ENCODE measurements around the gene TMEM163.

Gene TMEM163

DNA sequence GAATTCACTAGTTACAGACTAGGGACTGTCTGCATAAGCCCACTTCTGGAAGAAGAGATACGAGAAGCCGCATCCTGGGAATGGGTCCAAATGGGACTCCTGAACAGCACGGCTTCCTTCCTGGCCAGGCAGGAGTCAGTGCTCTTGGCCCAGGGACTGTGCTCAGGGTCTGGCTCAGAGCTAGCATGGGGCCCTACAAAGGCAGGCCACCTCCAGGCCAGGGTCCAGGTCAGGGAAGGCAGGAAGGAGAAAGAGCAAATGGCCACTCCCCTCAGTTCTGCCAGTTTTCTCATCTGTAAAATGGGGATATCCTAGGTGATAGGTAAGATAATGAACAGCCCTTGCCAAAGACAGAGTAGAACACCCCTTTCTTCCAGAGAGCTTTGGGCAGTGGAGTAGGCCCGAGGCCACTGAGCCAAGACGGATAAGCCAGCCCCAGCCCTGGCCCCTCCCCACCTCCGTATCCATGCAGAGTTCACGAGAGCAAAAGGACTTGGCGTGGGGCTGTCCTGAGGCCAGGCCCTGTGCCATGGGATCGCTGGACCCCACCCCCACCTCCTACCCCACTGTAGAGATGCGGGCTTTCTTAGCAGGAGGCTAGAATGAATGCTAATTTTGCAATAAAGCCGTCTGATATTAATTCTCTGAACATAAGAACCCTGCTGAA is 274.9 kb downstream of the TMEM163 start:
- no peak for DNase-seq (ENCODE audit: low read depth in 3 of 3, low spot score in 1 of 3)

GRCh38 chr2:134441153-134441863 is 277.5 kb downstream of the TMEM163 start:
- no peak for DNase-seq (ENCODE audit: low read depth in 3 of 3, low spot score in 1 of 3)

- no peak for DNase-seq (ENCODE audit: low read depth in 3 of 3, low spot score in 1 of 3)
These were observed 278.4 kb downstream of the TMEM163 start for GRCh38 chr2:134440336-134440909.

GRCh38 chr2:134438371-134438770 is 280.4 kb downstream of the TMEM163 start:
- no peak for DNase-seq (ENCODE audit: low read depth in 3 of 3, low spot score in 1 of 3)

DNA sequence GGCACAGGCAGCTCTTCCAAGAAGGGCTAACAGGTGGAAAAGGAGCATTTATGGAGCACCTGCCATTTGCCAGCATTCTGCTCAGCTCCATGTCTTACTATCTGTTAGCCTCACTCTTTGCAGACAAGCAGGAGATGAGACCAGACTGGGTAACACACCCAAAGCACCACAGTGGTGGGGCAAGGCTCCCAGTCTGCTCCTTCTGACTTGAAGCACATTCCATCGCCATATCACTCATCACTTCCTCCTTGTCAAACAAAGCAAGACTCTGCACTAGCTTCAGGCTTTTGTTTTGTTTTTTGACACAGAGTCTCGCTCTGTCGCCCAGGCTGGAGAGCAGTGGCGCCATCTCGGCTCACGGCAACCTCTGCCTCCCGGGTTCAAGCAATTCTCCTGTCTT is 282.1 kb downstream of the TMEM163 start:
- no peak for DNase-seq (ENCODE audit: low read depth in 3 of 3, low spot score in 1 of 3)

DNA sequence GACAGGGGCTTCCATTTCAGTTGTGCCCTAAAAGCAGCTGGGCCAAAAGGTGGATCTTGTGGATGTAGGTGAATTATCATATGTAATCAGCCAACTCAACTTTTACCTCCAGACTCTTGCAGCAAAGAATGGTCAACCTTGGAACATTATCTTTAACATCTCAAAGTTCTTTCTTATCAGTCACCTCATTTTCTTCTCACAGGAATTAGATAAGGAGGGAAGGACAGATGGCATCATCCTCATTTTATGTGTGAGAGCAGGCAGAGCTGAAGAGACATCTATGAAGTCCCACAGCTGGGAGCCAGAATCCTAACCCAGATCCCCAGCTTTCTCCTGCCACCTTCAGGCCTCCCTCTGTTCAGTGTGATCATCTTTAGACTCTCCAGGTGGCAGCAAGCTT is 282.9 kb downstream of the TMEM163 start:
- no peak for DNase-seq (ENCODE audit: low read depth in 3 of 3, low spot score in 1 of 3)

DNA sequence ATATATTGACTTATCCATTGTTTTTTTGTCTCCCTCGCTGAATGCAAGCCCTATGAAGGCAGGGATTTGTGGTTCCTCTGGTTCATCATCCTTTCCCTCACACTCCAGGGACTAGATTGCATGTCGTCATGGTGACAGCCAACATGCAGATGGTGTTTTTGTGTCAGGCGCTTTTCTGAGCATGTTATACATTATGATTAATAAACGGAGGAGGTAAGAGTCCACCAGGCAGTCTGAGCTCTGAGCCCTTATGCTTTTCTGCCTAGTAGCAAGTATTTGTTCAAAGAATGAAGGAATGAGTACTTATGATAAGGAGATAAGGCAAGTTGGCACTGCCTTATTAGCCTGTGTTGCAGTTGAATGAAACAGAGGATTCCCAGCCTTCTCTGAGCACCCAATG is 283.3 kb downstream of the TMEM163 start:
- DNase-seq (ENCODE audit: low read depth in 3 of 3, low spot score in 1 of 3): no peak

DNA sequence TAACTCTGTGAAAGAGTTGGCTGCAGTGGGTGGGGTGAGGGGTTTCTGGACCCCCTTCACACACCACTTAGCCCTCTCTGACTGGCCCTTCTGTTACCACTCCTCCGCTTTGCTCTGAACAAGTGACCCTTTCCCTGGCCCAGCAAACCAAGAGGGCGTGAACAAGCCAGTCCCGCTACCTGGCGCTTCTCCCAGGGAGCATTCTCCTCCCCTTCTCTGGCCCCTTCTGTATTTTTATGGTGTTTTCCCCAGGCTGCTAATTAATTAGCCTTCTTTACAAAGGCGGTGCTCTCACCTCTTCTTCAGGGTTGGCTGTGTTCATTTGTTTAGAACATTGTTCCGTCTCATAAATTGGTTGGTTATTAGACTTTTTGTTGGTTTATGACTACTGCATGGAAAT is 284.8 kb downstream of the TMEM163 start:
- no peak for DNase-seq (ENCODE audit: low read depth in 3 of 3, low spot score in 1 of 3)

- no peak for DNase-seq (ENCODE audit: low read depth in 3 of 3, low spot score in 1 of 3)
These were observed 285.3 kb downstream of the TMEM163 start for GRCh38 chr2:134433469-134433868.

- DNase-seq (ENCODE audit: low read depth in 3 of 3, low spot score in 1 of 3): no peak
These were observed 286.3 kb downstream of the TMEM163 start for GRCh38 chr2:134432435-134432883.

- no peak for DNase-seq (ENCODE audit: low read depth in 3 of 3, low spot score in 1 of 3)
These were observed 286.9 kb downstream of the TMEM163 start for GRCh38 chr2:134431838-134432434.

GRCh38 chr2:134429886-134430285 is 288.9 kb downstream of the TMEM163 start:
- no peak for DNase-seq (ENCODE audit: low read depth in 3 of 3, low spot score in 1 of 3)

DNA sequence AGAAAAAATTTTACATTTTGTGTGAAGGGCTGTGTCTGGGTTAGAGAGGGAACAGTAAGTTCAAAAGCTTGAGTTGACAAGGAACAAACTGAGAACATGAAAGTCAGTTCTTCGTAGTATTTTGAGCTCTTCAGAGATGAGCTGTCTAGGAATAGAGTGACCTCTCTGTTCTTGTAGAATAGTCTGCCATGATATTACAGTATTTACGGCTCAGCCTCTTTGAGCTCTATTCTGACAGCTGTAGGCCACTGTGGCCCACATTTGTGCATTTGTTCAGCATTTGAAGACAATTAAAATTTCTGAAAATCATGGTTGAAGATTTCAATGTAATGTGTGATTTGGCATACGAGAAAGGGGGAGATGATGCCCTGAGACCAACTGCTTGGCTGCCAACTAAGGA is 292.1 kb downstream of the TMEM163 start:
- no peak for DNase-seq (ENCODE audit: low read depth in 3 of 3, low spot score in 1 of 3)

DNA sequence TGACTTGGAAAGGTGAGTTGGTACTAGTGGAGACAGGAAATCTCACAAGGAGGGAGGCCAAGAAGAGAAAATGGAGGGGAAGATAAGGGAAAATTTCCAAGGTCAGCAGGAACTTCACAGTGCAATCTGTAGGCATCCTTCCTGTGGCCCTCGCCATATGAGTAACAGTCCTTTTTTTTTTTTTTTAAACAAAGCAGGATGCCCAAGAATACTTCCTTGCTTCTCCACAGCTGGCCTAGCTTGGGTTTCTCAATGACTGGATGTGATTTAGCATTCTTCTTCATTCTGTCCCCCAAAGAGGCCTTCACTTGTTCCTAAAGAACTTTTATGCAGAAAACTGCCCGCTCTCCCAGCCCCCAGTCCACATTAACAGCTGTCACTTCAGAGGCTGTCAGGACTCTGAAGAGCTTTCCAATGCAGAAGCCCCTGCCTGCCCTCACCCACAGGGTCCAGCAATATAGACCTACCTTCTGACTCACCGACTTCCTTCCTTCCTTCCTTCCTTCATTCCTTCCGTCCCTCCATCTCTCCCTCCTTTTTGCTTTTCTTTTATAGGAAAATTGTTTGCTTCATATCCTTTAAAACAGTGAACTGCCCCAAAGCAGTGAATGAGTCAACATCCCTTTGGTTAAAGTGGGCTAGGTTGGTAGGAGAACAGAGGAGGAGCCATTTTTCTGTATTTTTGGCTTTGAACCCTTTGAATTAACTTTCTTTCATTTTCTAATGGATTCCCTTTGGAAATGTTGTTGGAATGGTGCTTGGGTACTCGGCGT is 292.9 kb downstream of the TMEM163 start:
- no peak for DNase-seq (ENCODE audit: low read depth in 3 of 3, low spot score in 1 of 3)

DNA sequence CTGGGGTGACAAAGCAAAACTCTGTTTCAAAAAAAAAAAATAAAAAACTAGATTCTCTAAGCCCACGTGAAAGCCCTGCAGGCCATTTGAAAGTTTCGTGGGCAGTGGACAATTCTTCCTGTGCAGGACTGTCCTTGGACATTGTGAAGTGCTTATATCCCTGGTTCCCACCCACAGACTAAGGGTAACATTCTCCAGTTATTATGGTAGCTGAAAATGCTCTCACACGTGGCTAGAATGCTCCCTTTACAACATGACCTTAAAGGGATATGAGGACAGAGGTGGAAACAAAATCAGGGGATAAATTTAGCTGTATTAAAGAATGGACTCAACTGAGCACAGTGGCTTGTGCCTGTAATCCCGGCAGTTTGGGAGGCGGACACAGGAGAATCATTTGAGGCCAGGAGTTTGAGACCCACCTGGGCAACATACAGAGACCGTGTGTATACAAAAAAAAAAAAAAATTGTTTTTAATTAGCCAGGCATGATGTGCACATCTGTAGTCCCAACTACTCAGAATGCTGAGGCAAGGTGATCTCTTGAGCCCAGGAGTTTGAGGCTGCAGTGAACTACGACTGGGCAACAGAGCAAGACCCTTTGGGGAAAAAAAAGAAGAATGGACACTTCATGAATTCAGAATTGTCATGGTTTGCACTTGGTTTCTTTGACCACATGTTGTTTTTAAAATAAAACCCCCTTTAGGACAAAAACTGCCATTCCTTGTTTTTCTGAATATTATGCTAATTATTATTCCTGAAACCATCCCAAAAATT is 297.1 kb downstream of the TMEM163 start:
- no peak for DNase-seq (ENCODE audit: low read depth in 3 of 3, low spot score in 1 of 3)

DNA sequence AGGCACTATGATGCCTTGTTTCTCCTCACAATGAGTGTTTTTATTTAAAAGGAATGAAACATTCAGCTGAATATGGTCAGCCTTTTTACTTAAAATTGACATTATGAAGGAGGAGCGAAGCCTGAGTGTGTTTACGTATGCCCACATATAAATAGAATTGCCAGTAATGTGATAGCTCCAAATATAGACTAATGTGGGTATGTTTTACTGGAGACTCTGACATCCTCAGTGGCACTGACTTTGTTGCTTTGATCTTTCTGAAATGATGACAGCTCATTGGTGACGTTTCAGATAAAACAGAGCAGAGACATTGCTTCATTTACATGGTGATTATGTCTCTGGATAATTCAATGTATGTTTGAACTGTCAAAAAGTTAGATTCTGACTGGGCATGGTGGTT is 297.9 kb downstream of the TMEM163 start:
- no peak for DNase-seq (ENCODE audit: low read depth in 3 of 3, low spot score in 1 of 3)

GRCh38 chr2:134420259-134420658 is 298.5 kb downstream of the TMEM163 start:
- DNase-seq (ENCODE audit: low read depth in 3 of 3, low spot score in 1 of 3): no peak

- DNase-seq (ENCODE audit: low read depth in 3 of 3, low spot score in 1 of 3): no peak
These were observed 300.7 kb downstream of the TMEM163 start for GRCh38 chr2:134417968-134418582.

GRCh38 chr2:134416637-134417036 is 302.2 kb downstream of the TMEM163 start:
- DNase-seq (ENCODE audit: low read depth in 3 of 3, low spot score in 1 of 3): no peak

DNA sequence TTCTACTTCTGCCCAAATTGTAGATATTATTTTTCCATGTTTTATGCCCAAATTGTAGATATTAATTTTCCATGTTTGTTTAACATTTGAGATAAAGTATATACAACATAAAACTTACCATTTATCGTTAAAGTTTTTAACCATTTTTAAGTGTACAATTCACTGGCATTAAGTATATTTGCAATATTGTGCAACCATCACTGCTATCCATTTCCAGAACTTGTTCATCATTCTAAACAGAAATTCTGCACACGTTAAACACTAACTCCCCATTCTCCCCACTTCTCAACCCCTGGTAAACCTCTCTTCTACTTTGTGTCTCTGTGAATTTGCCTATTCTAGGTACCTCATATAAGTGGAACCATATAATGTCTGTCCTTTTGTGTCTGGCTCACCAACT is 302.8 kb downstream of the TMEM163 start:
- DNase-seq (ENCODE audit: low read depth in 3 of 3, low spot score in 1 of 3): no peak

All from stimulated activated CD4-positive, alpha-beta T cell treated with anti-CD3 and anti-CD28 coated beads, TNF-alpha, amount 100 ng/mL, for 1 hour (primary cell).